Cardiac muscle cell (in vitro differentiated cells and primary cell): ENCODE results near the gene ACACA. TPM values are rescaled to one million over a fixed set of nuclear protein-coding genes. Genes with fewer than 3 reads are reported as not detected.
A peak's percentile ranks its signal among the peaks of the same experiment; 100 is the strongest.

Experiments
- DNase-seq, 2 donors: peaks; one replicate each; pipeline versions ENCODE4 v3.0.0 to v3.0.0-alpha.2; 2010 to 2017; ENCODE audit warnings: low read depth in 1 of 2, low spot score in 1 of 2
- H3K27ac ChIP-seq: fragments of 200-600 bp; sonication (generic); 2 replicates; pipeline ENCODE4 v1.5.1; 2016
- H3K27me3 ChIP-seq: fragments of 200-600 bp; sonication (generic); 2 replicates; pipeline ENCODE4 v1.6.0; 2016; ENCODE audit warnings: control low read depth
- H3K36me3 ChIP-seq: fragments of 200-600 bp; sonication (generic); 2 replicates; pipeline ENCODE4 v1.5.1; 2016; ENCODE audit warnings: control low read depth
- H3K4me1 ChIP-seq: fragments of 200-600 bp; sonication (generic); 2 replicates; pipeline ENCODE4 v1.8.1; 2017; ENCODE audit warnings: low read depth, mild to moderate bottlenecking, mixed run types
- H3K4me3 ChIP-seq: fragments of 200-600 bp; sonication (generic); 2 replicates; pipeline ENCODE4 v1.5.1; 2016; ENCODE audit warnings: mild to moderate bottlenecking
- H3K9me3 ChIP-seq: fragments of 200-600 bp; sonication (generic); 2 replicates; pipeline ENCODE4 v1.5.1; 2017; ENCODE audit warnings: low read depth, mild to moderate bottlenecking, control low read depth
- CTCF ChIP-seq: IDR thresholded peaks from 2 replicates; pipeline ENCODE4 v1.5.1; 2012; ENCODE audit warnings: low read depth, mild to moderate bottlenecking, low read length
- polyA plus RNA-seq: library from polyadenylated mRNA; unstranded; fragments of >200 nt; fragmentation: Nextera tagmentation; extraction: Ambion mirVana; gene quantifications from 2 replicates; pipeline ENCODE4 v1.2.1, GENCODE V29; 2016
- total RNA-seq: library from RNA; depleted of rRNA; stranded (reverse); fragments of >200 nt; gene quantifications from 2 replicates; pipeline ENCODE4 v1.2.3, GENCODE V29; 2016

Gene ACACA
- total and polyA plus RNA-seq, 2 experiments from 2014 or later, result 42.5 to 47.6 TPM

GRCh38 chr17:37133136-37133535 is 273.5 kb downstream of the ACACA start:
- peak overlapping the region; percentile 78 for H3K27ac ChIP-seq
- no peak for TF ChIP-seq CTCF
- no peaks in the 10 kb centered on the region for H3K27me3 ChIP-seq
- peaks cover 10% of the 10 kb centered on the region for H3K36me3 ChIP-seq
- no peak overlapping the region for H3K4me3 ChIP-seq
- H3K4me1 ChIP-seq, result peaks cover 68% of the 10 kb centered on the region
- H3K9me3 ChIP-seq, result no peaks in the 10 kb centered on the region
- DNase-seq, result no peak

- no peak for DNase-seq
- peak overlapping the region; percentile 45 for H3K27ac ChIP-seq
- peaks cover 10% of the 10 kb centered on the region for H3K36me3 ChIP-seq
- no peak for TF ChIP-seq CTCF
- no peaks in the 10 kb centered on the region for H3K9me3 ChIP-seq
- H3K4me3 ChIP-seq, result no peak overlapping the region
- H3K4me1 ChIP-seq, result peaks cover 56% of the 10 kb centered on the region
- no peaks in the 10 kb centered on the region for H3K27me3 ChIP-seq
These were observed 274.7 kb downstream of the ACACA start for GRCh38 chr17:37131669-37132611.

- H3K4me1 ChIP-seq, result peaks cover 54% of the 10 kb centered on the region
- no peaks in the 10 kb centered on the region for H3K27me3 ChIP-seq
- H3K27ac ChIP-seq, result peak overlapping the region; percentile 45
- H3K36me3 ChIP-seq, result peaks cover 10% of the 10 kb centered on the region
- no peaks in the 10 kb centered on the region for H3K9me3 ChIP-seq
- no peak for TF ChIP-seq CTCF
- peak in 1 of 2 donors; percentile 39 for DNase-seq
- H3K4me3 ChIP-seq, result no peak overlapping the region
These were observed 275.6 kb downstream of the ACACA start for GRCh38 chr17:37130984-37131446.

- Histone ChIP-seq H3K36me3 (peaks cover 20% of the 10 kb centered on the region), H3K4me1 (peaks cover 30% of the 10 kb centered on the region), H3K27ac (peak overlapping the region; percentile 15), H3K27me3 (no peaks in the 10 kb centered on the region), H3K9me3 (no peaks in the 10 kb centered on the region), H3K4me3 (no peak overlapping the region)
- TF ChIP-seq CTCF, result no peak
- DNase-seq, result no peak
These were observed 281.8 kb downstream of the ACACA start for GRCh38 chr17:37124821-37125173.

GRCh38 chr17:37123941-37124820 is 282.5 kb downstream of the ACACA start:
- Histone ChIP-seq H3K36me3 (peaks cover 20% of the 10 kb centered on the region), H3K4me3 (no peak overlapping the region), H3K9me3 (no peaks in the 10 kb centered on the region), H3K27ac (peak overlapping the region; percentile 15), H3K27me3 (no peaks in the 10 kb centered on the region), H3K4me1 (peaks cover 31% of the 10 kb centered on the region)
- TF ChIP-seq CTCF, result no peak
- DNase-seq, result peak in 1 of 2 donors; percentile 27
